Stimulated activated CD8-positive, alpha-beta memory T cell treated with anti-CD3 and anti-CD28 coated beads, Interleukin-7, amount 100 ng/mL, for 48 hours (primary cell): ENCODE results near the gene LKAAEAR1.

Source experiments
- DNase-seq, 2 donors: peaks; one replicate each; pipeline ENCODE4 v3.0.0-alpha.2; 2020; ENCODE audit warnings: low read depth in 1 of 2; ENCODE audit errors: extremely low read depth in 1 of 2

Gene LKAAEAR1

GRCh38 chr20:64052987-64053840 lies 31.0 kb downstream of the LKAAEAR1 start:
- no peak for DNase-seq

GRCh38 chr20:64052326-64052722 lies 31.9 kb downstream of the LKAAEAR1 start:
- DNase-seq: no peak

GRCh38 chr20:64051561-64052325 lies 32.5 kb downstream of the LKAAEAR1 start:
- no peak for DNase-seq

GRCh38 chr20:64051033-64051452 lies 33.2 kb downstream of the LKAAEAR1 start:
- no peak for DNase-seq

- no peak for DNase-seq
These were observed 33.8 kb downstream of the LKAAEAR1 start for GRCh38 chr20:64050261-64051032.

- DNase-seq: no peak
These were observed 34.3 kb downstream of the LKAAEAR1 start for GRCh38 chr20:64049878-64050260.

GRCh38 chr20:64049060-64049877 lies 34.9 kb downstream of the LKAAEAR1 start, which contains the start of gene SOX18:
Gene SOX18, minus strand, starts transcription at chr20:64049639. Its CDS starts 123 bp downstream, at chr20:64049516.
- DNase-seq: no peak

- no peak for DNase-seq
These were observed 35.7 kb downstream of the LKAAEAR1 start for GRCh38 chr20:64048402-64049044.

GRCh38 chr20:64047968-64048401 lies 36.2 kb downstream of the LKAAEAR1 start:
- no peak for DNase-seq

GRCh38 chr20:64047046-64047389 lies 37.2 kb downstream of the LKAAEAR1 start:
- no peak for DNase-seq

GRCh38 chr20:64045346-64046011 lies 38.7 kb downstream of the LKAAEAR1 start:
- DNase-seq: no peak

GRCh38 chr20:64044484-64045247 lies 39.5 kb downstream of the LKAAEAR1 start:
- no peak for DNase-seq

GRCh38 chr20:64043768-64044167 lies 40.4 kb downstream of the LKAAEAR1 start:
- DNase-seq: no peak

- no peak for DNase-seq
These were observed 42.0 kb downstream of the LKAAEAR1 start for GRCh38 chr20:64042054-64042781.

GRCh38 chr20:64041781-64042053 lies 42.5 kb downstream of the LKAAEAR1 start:
- DNase-seq: no peak

- DNase-seq: no peak
These were observed 43.0 kb downstream of the LKAAEAR1 start for GRCh38 chr20:64041040-64041780.

GRCh38 chr20:64040231-64041039 lies 43.8 kb downstream of the LKAAEAR1 start:
- no peak for DNase-seq
